ENCODE measurements around the gene DDRGK1. TPM values are rescaled to one million over a fixed set of nuclear protein-coding genes. Genes with fewer than 3 reads are reported as not detected.

The DDRGK1 gene
- total and polyA plus RNA-seq, 2 of the 8 experiments (the other 6 are each of a cell fraction or from before 2014, with no cell fraction given): 29.4 to 42.0 TPM

- TF ChIP-seq CHD7 (IDR thresholded peaks at IDR 0.05; ENCODE audit: insufficient replicate concordance, low read length) (no peak), NRF1 (IDR thresholded peaks at IDR 0.05; ENCODE audit: low read depth, low read length) (no peak), RFX5 (IDR thresholded peaks at IDR 0.05; ENCODE audit: borderline replicate concordance, low read depth, low read length) (no peak), BACH1 (IDR thresholded peaks at IDR 0.05; ENCODE audit: low read length) (no peak), KDM5A (IDR thresholded peaks at IDR 0.05; ENCODE audit: low read length) (no peak), PHF8 (conservative IDR thresholded peaks at IDR 0.05; ENCODE audit: low read depth, low read length) (no peak), SRF (IDR thresholded peaks at IDR 0.05; ENCODE audit: low read depth, low read length) (no peak), BRCA1 (IDR thresholded peaks at IDR 0.05; ENCODE audit: low read depth, low read length) (no peak)
- TF ChIP-seq, protein P1, sequence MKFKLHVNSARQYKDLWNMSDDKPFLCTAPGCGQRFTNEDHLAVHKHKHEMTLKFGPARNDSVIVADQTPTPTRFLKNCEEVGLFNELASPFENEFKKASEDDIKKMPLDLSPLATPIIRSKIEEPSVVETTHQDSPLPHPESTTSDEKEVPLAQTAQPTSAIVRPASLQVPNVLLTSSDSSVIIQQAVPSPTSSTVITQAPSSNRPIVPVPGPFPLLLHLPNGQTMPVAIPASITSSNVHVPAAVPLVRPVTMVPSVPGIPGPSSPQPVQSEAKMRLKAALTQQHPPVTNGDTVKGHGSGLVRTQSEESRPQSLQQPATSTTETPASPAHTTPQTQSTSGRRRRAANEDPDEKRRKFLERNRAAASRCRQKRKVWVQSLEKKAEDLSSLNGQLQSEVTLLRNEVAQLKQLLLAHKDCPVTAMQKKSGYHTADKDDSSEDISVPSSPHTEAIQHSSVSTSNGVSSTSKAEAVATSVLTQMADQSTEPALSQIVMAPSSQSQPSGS (IDR thresholded peaks at IDR 0.05; ENCODE audit: low read length): no peak
These were observed 12.1 kb downstream of the DDRGK1 start (continued) for GRCh38 chr20:3192226-3193015.
